ENCODE measurements around the gene ALDH2.

Gene ALDH2

DNA sequence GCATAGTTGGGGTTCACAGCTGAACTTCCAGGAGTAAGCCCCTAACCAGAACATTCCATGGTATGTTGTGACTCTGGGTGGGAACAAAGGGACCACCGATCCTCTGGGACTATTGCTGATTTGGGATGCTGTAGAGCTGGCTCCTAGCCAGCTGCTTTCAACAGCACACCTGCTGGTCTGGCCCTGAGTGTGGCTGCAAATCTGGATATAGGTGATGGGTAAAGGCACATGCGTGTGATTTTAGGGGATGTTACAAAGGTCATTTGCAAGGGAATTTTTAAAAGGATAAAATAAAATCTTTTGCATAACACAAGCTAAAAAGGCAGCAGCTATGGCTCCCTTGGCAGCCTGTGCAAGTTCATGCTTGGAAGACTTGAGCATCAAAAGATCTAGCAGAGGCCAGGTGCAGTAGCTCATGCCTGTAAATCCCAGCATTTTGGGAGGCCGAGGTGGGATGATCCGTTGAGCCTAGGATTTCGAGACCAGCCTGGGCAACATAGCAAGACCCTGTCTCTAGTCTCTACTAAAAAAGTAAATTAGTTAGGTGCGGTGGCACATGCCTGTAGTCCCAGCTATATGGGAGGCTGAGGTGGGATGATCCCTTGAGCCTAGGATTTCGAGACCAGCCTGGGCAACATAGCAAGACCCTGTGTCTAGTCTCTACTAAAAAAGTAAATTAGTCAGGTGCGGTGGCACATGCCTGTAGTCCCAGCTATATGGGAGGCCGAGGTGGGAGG is 1.6 kb downstream of the ALDH2 start:
- no peak overlapping the region for H3K4me3 ChIP-seq (ENCODE audit: low read length)
- no peak for TF ChIP-seq ZNF274 (IDR thresholded peaks at IDR 0.05; ENCODE audit: low read depth, low read length)

DNA sequence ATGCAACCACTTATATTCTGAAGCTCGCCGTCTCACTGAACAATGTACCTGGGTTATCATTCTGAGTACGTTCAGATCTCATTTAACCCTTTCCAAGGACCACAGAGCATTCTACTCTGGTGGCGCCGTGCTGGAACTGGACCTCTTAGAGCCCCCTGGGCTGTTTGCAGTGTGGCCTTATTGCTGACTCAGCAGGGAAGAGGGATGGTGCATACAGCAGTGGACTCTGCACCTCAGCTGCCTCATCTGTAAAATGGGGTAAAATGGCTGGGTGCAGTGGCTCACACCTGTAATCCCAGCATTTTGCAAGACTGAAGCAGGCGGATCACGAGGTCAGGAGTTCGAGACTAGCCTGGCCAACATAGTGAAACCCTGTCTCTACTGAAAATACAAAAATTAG is 2.9 kb downstream of the ALDH2 start:
- no peak for TF ChIP-seq ZNF274 (IDR thresholded peaks at IDR 0.05; ENCODE audit: low read depth, low read length)
- no peak overlapping the region for H3K4me3 ChIP-seq (ENCODE audit: low read length)

DNA sequence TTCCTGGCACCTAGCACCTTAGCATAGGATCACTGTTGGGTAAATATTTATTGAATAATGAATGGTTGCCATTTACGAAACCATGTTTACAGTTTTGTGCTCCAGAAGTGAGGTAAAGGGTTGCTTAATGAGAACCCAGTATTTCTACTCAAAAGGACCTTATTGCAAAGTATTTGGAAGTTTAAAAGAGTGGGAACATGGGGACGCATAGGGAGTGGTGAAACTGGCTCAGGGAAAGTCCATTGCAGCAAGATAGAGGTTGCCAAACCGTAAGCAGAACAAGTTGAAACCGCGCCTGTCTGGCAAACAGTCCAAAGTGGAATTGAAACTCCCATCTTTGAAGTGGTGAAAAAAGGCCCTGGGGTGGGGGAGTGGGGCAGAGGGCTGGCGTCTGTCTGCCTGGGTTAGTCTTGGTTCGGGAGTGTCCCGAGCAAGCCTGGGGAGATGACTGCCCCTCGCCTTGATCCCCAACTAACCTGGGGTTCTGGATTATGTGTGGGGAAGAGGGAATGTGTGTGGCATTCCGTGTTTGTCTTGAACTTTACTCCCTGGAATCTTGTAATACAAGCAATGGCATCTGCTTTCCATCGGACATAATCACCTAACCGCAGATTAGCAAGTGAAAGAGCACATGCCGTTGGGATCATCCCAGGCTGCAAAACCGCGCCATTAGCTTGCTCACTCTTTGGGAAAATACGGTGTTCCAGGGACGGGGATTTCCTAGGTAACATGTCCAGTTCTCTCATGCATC is 7.2 kb downstream of the ALDH2 start:
- peak overlapping the region; percentile 23; the same call in 1 of the 2 replicates for H3K4me3 ChIP-seq (ENCODE audit: low read length)
- no peak for TF ChIP-seq ZNF274 (IDR thresholded peaks at IDR 0.05; ENCODE audit: low read depth, low read length)

DNA sequence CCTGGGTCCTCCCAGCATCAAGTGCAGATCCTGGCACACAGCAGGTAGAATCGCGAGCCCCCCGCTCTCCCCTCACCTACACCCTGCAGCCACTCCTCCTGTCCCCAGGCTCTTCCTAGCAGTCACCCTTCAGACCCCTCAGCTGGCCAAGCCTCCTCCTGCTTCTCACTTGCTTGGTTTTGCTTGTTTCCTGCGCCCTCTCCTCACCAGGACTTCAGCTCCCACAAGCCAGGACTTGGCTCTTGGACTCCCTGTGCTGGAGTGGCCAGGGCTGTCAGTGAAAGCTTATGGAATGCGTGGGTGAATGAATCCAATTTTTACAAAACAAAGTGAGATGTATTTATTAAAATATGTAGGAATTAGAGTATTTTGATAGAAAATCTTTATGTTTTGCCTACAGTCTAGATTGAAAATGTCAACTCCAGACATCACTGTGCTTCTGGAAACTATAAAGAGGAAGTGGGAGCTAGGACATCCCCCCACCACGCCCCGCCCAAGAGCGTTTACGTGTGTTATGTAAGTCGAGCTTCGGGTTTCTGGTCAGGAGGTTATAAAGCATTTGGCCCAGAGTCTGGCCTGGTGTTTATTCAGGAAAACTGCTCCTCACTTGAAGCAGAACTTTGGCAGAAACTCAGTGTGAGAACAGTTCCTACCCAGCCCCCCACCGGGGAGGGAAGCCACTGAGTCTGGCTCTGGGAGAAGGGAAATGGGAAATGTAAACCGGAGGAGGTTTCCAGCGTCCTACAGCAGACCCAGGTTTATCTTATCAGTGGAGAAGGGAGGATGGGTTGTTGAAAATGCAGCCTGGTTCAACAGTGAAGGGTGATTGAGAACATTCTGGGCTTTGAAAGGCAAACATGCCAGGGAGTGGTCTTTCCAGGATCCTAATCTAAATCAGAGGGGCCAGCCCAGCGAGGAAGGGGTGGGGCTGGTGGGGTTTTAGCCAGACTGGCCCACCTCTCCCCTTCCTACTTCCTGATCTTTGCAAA is 8.8 kb downstream of the ALDH2 start:
- H3K4me3 ChIP-seq (ENCODE audit: low read length): peak overlapping the region; percentile 22; the same call in 1 of the 2 replicates
- TF ChIP-seq ZNF274 (IDR thresholded peaks at IDR 0.05; ENCODE audit: low read depth, low read length): no peak

GRCh38 chr12:111776836-111777344 is 10.2 kb downstream of the ALDH2 start:
- no peak for TF ChIP-seq ZNF274 (IDR thresholded peaks at IDR 0.05; ENCODE audit: low read depth, low read length)
- no peak overlapping the region for H3K4me3 ChIP-seq (ENCODE audit: low read length)

- H3K4me3 ChIP-seq (ENCODE audit: low read length): no peak overlapping the region; the same call in 1 of the 2 replicates
- no peak for TF ChIP-seq ZNF274 (IDR thresholded peaks at IDR 0.05; ENCODE audit: low read depth, low read length)
Observed at GRCh38 chr12:111777345-111778045, 10.8 kb downstream of the ALDH2 start.

DNA sequence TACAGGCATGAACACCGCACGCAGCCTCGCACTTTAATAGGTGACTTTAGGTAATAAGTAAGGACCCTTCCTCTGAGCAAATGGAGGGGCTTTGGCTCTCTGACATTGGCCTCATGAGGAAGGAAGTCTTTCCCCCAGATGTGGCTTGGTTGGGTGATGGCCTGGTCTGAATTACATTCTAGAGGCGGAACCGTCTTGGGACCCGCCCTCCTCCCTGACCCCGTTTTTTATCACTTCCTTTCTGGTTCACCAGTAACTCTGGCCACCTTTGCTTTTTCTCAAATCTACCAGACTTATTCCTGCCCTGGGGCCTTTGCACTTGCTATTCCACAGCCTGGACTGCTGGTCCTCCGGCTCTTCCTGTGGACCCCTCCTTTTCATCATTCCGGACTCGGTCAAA is 13.4 kb downstream of the ALDH2 start:
- no peak overlapping the region for H3K4me3 ChIP-seq (ENCODE audit: low read length)
- TF ChIP-seq ZNF274 (IDR thresholded peaks at IDR 0.05; ENCODE audit: low read depth, low read length): no peak

GRCh38 chr12:111780615-111781014 is 13.9 kb downstream of the ALDH2 start:
- H3K4me3 ChIP-seq (ENCODE audit: low read length): no peak overlapping the region
- no peak for TF ChIP-seq ZNF274 (IDR thresholded peaks at IDR 0.05; ENCODE audit: low read depth, low read length)

DNA sequence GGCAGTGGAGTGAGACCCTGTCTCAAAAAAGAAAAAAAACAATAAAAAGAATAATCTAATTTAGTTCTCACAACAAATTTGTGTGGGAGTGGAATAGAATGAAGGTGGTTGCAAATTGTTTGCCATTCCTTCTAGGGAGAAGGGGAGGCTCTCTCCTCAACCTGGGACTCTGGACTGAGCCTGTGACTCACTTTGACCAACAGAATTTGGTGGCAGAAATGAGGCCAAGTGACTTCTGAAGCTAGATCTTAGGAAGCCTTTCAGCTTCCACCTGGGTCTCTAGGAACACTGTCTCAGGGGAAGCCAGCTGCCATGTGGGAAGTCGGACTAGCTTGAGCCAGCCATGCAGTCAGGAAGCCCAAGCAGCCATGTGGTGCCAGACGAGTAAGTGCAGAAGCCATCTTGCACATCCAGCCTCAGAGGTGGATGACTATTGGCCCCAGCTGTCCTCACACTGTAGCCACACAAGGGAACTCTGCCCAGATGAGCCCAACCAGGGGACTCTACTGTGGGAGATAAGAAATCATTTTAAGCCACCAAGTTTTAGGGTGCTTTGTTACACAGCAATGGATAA is 14.4 kb downstream of the ALDH2 start:
- H3K4me3 ChIP-seq (ENCODE audit: low read length): no peak overlapping the region
- TF ChIP-seq ZNF274 (IDR thresholded peaks at IDR 0.05; ENCODE audit: low read depth, low read length): no peak

DNA sequence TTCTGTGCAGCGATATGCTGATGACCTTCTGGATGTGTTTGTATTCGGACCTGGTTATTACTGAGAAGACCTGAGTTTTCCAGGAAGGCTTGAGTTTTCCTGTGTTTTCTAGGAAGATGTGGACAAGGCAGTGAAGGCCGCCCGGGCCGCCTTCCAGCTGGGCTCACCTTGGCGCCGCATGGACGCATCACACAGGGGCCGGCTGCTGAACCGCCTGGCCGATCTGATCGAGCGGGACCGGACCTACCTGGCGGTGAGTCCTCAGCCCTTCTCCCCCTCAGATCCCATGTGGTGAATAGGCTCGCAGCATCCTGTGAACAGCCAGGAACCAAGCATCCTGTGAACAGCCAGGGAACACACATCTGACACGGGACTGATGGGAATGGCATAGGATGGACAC is 16.3 kb downstream of the ALDH2 start:
- TF ChIP-seq ZNF274 (IDR thresholded peaks at IDR 0.05; ENCODE audit: low read depth, low read length): no peak
- no peak overlapping the region for H3K4me3 ChIP-seq (ENCODE audit: low read length)

GRCh38 chr12:111784953-111785352 is 18.2 kb downstream of the ALDH2 start:
- no peak overlapping the region for H3K4me3 ChIP-seq (ENCODE audit: low read length)
- no peak for TF ChIP-seq ZNF274 (IDR thresholded peaks at IDR 0.05; ENCODE audit: low read depth, low read length)

DNA sequence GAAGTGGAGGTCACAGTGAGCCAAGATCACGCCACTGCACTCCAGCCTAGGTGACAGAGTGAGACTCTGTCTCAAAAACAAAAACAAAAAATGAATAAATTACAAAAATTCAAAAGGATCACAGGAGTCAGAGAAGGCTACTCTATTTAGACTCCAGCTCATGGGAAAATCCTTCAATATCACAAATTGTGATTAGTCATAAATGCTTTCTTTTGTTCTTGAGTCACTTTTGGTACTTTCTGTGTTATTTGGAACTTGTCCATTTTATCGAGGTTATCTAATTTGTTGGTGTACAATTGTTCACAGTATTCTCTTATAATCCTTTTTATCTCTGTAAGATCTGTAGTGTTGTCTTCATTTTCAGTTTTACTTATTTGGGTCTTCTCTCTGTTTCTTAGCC is 18.9 kb downstream of the ALDH2 start:
- no peak for TF ChIP-seq ZNF274 (IDR thresholded peaks at IDR 0.05; ENCODE audit: low read depth, low read length)
- H3K4me3 ChIP-seq (ENCODE audit: low read length): no peak overlapping the region

- H3K4me3 ChIP-seq (ENCODE audit: low read length): no peak overlapping the region
- no peak for TF ChIP-seq ZNF274 (IDR thresholded peaks at IDR 0.05; ENCODE audit: low read depth, low read length)
Observed at GRCh38 chr12:111788178-111788654, 21.5 kb downstream of the ALDH2 start.
